H9 (cell line): ENCODE data around the gene CEP63. TPM values are rescaled to one million over a fixed set of nuclear protein-coding genes. Genes with fewer than 3 reads are reported as not detected.

Experiments used
- DNase-seq: peaks from one replicate; pipeline ENCODE4 v3.0.0-alpha.2; 2017
- H2AFZ ChIP-seq: one replicate; pipeline ENCODE4 v1.6.1; 2013; ENCODE audit warnings: mild to moderate bottlenecking, low read length, control low read depth, moderate library complexity
- H2AK5ac ChIP-seq: 2 replicates; pipeline ENCODE4 v1.6.1; 2013; ENCODE audit warnings: low read length, control low read depth, mixed read lengths; ENCODE audit not compliant: insufficient read length
- H2BK120ac ChIP-seq: one replicate; pipeline ENCODE4 v1.6.1; 2013; ENCODE audit warnings: low read depth, mild to moderate bottlenecking, low read length, control low read depth, inconsistent platforms; ENCODE audit not compliant: poor library complexity, severe bottlenecking
- H2BK12ac ChIP-seq: 2 replicates; pipeline ENCODE4 v1.6.1; 2013; ENCODE audit warnings: low read length, control low read depth, mixed read lengths, low read depth; ENCODE audit not compliant: insufficient read length
- H2BK15ac ChIP-seq: 2 replicates; pipeline ENCODE4 v1.6.1; 2013; ENCODE audit warnings: low read depth, low read length, control low read depth
- H2BK20ac ChIP-seq: one replicate; pipeline ENCODE4 v1.6.1; 2013; ENCODE audit warnings: low read depth, mild to moderate bottlenecking, low read length, control low read depth, inconsistent platforms; ENCODE audit not compliant: poor library complexity, severe bottlenecking
- H2BK5ac ChIP-seq: 2 replicates; pipeline ENCODE4 v1.6.1; 2013; ENCODE audit warnings: low read length, control low read depth, mixed read lengths; ENCODE audit not compliant: insufficient read length
- H3K14ac ChIP-seq: 2 replicates; pipeline ENCODE4 v1.6.1; 2013; ENCODE audit warnings: low read length, control low read depth; ENCODE audit not compliant: insufficient read depth
- H3K18ac ChIP-seq: 2 replicates; pipeline ENCODE4 v1.6.1; 2013; ENCODE audit warnings: low read depth, mild to moderate bottlenecking, mixed read lengths, low read length, control low read depth; ENCODE audit not compliant: insufficient read length
- H3K23ac ChIP-seq: 2 replicates; pipeline ENCODE4 v1.6.1; 2013; ENCODE audit warnings: low read length, control low read depth, mixed read lengths, low read depth; ENCODE audit not compliant: insufficient read length
- H3K23me2 ChIP-seq: 2 replicates; pipeline ENCODE4 v1.6.1; 2013; ENCODE audit warnings: low read depth, mild to moderate bottlenecking, mixed read lengths, low read length, control low read depth; ENCODE audit not compliant: insufficient read length, poor library complexity, severe bottlenecking
- H3K27ac ChIP-seq: 2 replicates; pipeline ENCODE4 v1.5.1; 2013; ENCODE audit warnings: low read length, control low read depth, mixed read lengths, low read depth; ENCODE audit not compliant: insufficient read length
- H3K27me3 ChIP-seq: 2 replicates; pipeline ENCODE4 v1.6.1; 2013; ENCODE audit warnings: low read length, control low read depth, inconsistent platforms; ENCODE audit not compliant: insufficient read depth
- H3K4ac ChIP-seq: 2 replicates; pipeline ENCODE4 v1.6.1; 2013; ENCODE audit warnings: low read depth, mild to moderate bottlenecking, control low read depth, inconsistent platforms, low read length, moderate library complexity
- H3K4me1 ChIP-seq: 2 replicates; pipeline ENCODE4 v1.6.1; 2013; ENCODE audit warnings: low read length, control low read depth, inconsistent platforms; ENCODE audit not compliant: insufficient read depth
- H3K4me2 ChIP-seq: 2 replicates; pipeline ENCODE4 v1.6.1; 2013; ENCODE audit warnings: low read length, control low read depth, mixed read lengths; ENCODE audit not compliant: insufficient read length, insufficient read depth
- H3K56ac ChIP-seq: 2 replicates; pipeline ENCODE4 v1.6.1; 2013; ENCODE audit warnings: low read depth, mild to moderate bottlenecking, mixed read lengths, low read length, control low read depth; ENCODE audit not compliant: insufficient read length
- H3K79me1 ChIP-seq: 2 replicates; pipeline ENCODE4 v1.6.1; 2013; ENCODE audit warnings: low read depth, mild to moderate bottlenecking, moderate library complexity, low read length, control low read depth, inconsistent platforms; ENCODE audit not compliant: insufficient read depth, poor library complexity, severe bottlenecking
- H3K79me2 ChIP-seq: 2 replicates; pipeline ENCODE4 v1.6.1; 2013; ENCODE audit warnings: low read length, control low read depth, inconsistent platforms; ENCODE audit not compliant: insufficient read depth
- H3K9ac ChIP-seq: 2 replicates; pipeline ENCODE4 v1.6.1; 2013; ENCODE audit warnings: low read length, control low read depth, mixed read lengths; ENCODE audit not compliant: insufficient read length; ENCODE audit errors: extremely low read depth
- H3K9me3 ChIP-seq: one replicate; pipeline ENCODE4 v1.6.1; 2013; ENCODE audit warnings: low read depth, low read length, inconsistent platforms; ENCODE audit not compliant: control insufficient read depth
- H3T11ph ChIP-seq: one replicate; pipeline ENCODE4 v1.6.1; 2013; ENCODE audit warnings: mild to moderate bottlenecking, low read length, control low read depth, inconsistent platforms
- H4K20me1 ChIP-seq: one replicate; pipeline ENCODE4 v1.6.1; 2013; ENCODE audit not compliant: control insufficient read depth, insufficient read length, insufficient read depth
- H4K5ac ChIP-seq: 2 replicates; pipeline ENCODE4 v1.6.1; 2013; ENCODE audit warnings: low read depth, mild to moderate bottlenecking, mixed read lengths, low read length, control low read depth; ENCODE audit not compliant: insufficient read length
- H4K8ac ChIP-seq: replicated peaks from 2 replicates; pipeline ENCODE4 v1.6.1; 2013; ENCODE audit warnings: low read length, control low read depth, mixed read lengths, low read depth; ENCODE audit not compliant: insufficient read length
- H4K91ac ChIP-seq: 2 replicates; pipeline ENCODE4 v1.6.1; 2013; ENCODE audit warnings: low read depth, mild to moderate bottlenecking, moderate library complexity, mixed read lengths, low read length, control low read depth; ENCODE audit not compliant: insufficient read length
- H3K27ac Mint-ChIP-seq, 3 experiments: 2 replicates in 2 of 3; 3 replicates in 1 of 3; pipeline ENCODE4 v1.8.0; 2020 to 2021; ENCODE audit warnings: mixed read lengths in 3 of 3, mild to moderate bottlenecking in 1 of 3, moderate library complexity in 1 of 3
- H3K27me3 Mint-ChIP-seq: 2 replicates; pipeline ENCODE4 v1.8.0; 2021; ENCODE audit warnings: low read depth, mild to moderate bottlenecking, moderate library complexity, mixed read lengths
- H3K36me3 Mint-ChIP-seq, 3 experiments: 2 replicates in 2 of 3; 3 replicates in 1 of 3; pipeline ENCODE4 v1.8.0; 2020 to 2021; ENCODE audit warnings: low read depth in 3 of 3, mixed read lengths in 3 of 3; ENCODE audit not compliant: insufficient read depth in 1 of 3
- H3K4me1 Mint-ChIP-seq, 2 experiments: 2 replicates each; pipeline ENCODE4 v1.8.0; 2020; ENCODE audit warnings: mixed read lengths in 2 of 2
- H3K4me3 Mint-ChIP-seq, 2 experiments: 2 replicates in 1 of 2; 3 replicates in 1 of 2; pipeline ENCODE4 v1.8.0; 2020 to 2021; ENCODE audit warnings: mild to moderate bottlenecking in 2 of 2, mixed read lengths in 2 of 2, moderate library complexity in 1 of 2
- H3K9me3 Mint-ChIP-seq, 2 experiments: 2 replicates in 1 of 2; 3 replicates in 1 of 2; pipeline ENCODE4 v1.8.0; 2020; ENCODE audit warnings: mild to moderate bottlenecking in 2 of 2, mixed read lengths in 2 of 2, moderate library complexity in 1 of 2
- WGBS: extraction: QIAGEN DNeasy Blood & Tissue Kit; methylation state at CpG from one replicate; pipeline ENCODE4 v1.1.7; 2013; ENCODE audit warnings: missing lambda C conversion rate, low lambda C conversion rate, mixed read lengths; ENCODE audit not compliant: insufficient read length; ENCODE audit errors: extremely low coverage; 5-methylcytosine and 5-hydroxymethylcytosine counted together
- total RNA-seq: library from RNA; stranded (reverse); gene quantifications from 2 replicates; pipeline ENCODE4 v1.2.1, GENCODE V29; 2021
- TF ChIP-seq, protein P1 (sequence below): fragments of 200-600 bp; sonication (generic); conservative IDR thresholded peaks from 3 replicates; pipeline ENCODE4 v1.8.0; 2021; ENCODE audit warnings: antibody characterized with exemption, mild to moderate bottlenecking

The CEP63 gene
- total RNA-seq, 1 experiment from 2014 or later = 16.2 TPM

DNA sequence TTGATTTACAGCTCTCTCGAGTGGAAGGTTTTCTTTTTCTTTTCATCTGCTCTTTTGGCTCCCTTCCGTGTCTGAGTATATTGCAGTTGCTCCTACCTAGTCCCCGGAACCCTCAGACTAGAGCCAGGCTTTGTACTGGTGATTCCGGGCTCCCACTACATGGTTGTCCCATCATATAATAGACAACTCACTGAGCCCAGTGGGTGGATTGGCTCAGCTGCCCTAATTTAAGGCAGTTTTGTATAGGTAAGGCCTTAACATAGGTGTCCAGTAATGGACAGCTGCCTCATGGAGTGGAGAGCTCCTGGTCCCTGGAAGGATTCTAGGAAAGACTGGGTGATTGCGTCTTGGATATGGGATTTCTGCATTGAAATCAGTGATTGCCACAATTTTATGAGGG is 106.9 kb downstream of the CEP63 start:
- no peak overlapping the region for H2AK5ac ChIP-seq
- no peaks in the 10 kb centered on the region for H3K4me1 ChIP-seq
- H3K79me1 ChIP-seq = no peaks in the 10 kb centered on the region
- no peak overlapping the region for H3K4me3 Mint-ChIP-seq
- H2BK120ac ChIP-seq = no peak overlapping the region
- no peak for DNase-seq
- H3T11ph ChIP-seq = no peak overlapping the region
- H3K79me2 ChIP-seq = no peaks in the 10 kb centered on the region
- peaks cover 0 to under 1% of the 10 kb centered on the region in 2 experiments; a peak in 1 of 5 replicates for H3K9me3 Mint-ChIP-seq
- no peak overlapping the region for H3K27ac Mint-ChIP-seq
- no peaks in the 10 kb centered on the region; a peak in 1 of 7 replicates for H3K36me3 Mint-ChIP-seq
- no peak overlapping the region for H3K18ac ChIP-seq
- H2BK5ac ChIP-seq = no peak overlapping the region
- TF ChIP-seq, protein P1, sequence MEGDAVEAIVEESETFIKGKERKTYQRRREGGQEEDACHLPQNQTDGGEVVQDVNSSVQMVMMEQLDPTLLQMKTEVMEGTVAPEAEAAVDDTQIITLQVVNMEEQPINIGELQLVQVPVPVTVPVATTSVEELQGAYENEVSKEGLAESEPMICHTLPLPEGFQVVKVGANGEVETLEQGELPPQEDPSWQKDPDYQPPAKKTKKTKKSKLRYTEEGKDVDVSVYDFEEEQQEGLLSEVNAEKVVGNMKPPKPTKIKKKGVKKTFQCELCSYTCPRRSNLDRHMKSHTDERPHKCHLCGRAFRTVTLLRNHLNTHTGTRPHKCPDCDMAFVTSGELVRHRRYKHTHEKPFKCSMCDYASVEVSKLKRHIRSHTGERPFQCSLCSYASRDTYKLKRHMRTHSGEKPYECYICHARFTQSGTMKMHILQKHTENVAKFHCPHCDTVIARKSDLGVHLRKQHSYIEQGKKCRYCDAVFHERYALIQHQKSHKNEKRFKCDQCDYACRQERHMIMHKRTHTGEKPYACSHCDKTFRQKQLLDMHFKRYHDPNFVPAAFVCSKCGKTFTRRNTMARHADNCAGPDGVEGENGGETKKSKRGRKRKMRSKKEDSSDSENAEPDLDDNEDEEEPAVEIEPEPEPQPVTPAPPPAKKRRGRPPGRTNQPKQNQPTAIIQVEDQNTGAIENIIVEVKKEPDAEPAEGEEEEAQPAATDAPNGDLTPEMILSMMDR = no peak
- no peak overlapping the region for H2AFZ ChIP-seq
- no peak overlapping the region for H3K27ac ChIP-seq
- no peak overlapping the region for H2BK20ac ChIP-seq
- no peak overlapping the region for H2BK12ac ChIP-seq
- H4K5ac ChIP-seq = no peak overlapping the region
- H3K9ac ChIP-seq = no peak overlapping the region
- no peak overlapping the region for H3K4me2 ChIP-seq
- no peak overlapping the region for H4K8ac ChIP-seq
- no peak overlapping the region for H3K4ac ChIP-seq
- no peak overlapping the region for H4K91ac ChIP-seq
- H3K27me3 ChIP-seq = no peaks in the 10 kb centered on the region; the same call in 1 of the 2 replicates
- no peaks in the 10 kb centered on the region for H4K20me1 ChIP-seq
- no peaks in the 10 kb centered on the region for H3K9me3 ChIP-seq
- no peak overlapping the region for H3K56ac ChIP-seq
- no peak overlapping the region for H3K14ac ChIP-seq
- no peak overlapping the region for H3K23ac ChIP-seq
- no CpG with 5 or more reads among the region's 5 CpGs for WGBS
- peaks cover 0 to 3% of the 10 kb centered on the region in 2 experiments; a peak in 1 of 4 replicates for H3K4me1 Mint-ChIP-seq
- H3K27me3 Mint-ChIP-seq = peaks cover 21% of the 10 kb centered on the region
- H2BK15ac ChIP-seq = no peak overlapping the region
- no peaks in the 10 kb centered on the region for H3K23me2 ChIP-seq
